Neural cell (in vitro differentiated cells): ENCODE measurements around the gene FCHO1.

Experiments used
- EP300 ChIP-seq: fragments of 450-650 bp; conservative IDR thresholded peaks from 2 replicates; pipeline ENCODE4 v1.6.1; 2014; ENCODE audit warnings: antibody characterized with exemption, mild to moderate bottlenecking, moderate library complexity; ENCODE audit not compliant: poor library complexity, severe bottlenecking
- EZH2 ChIP-seq: fragments of 200-600, 300-800 bp; shearing (Covaris generic), sonication (generic); IDR thresholded peaks from 2 replicates; pipeline ENCODE4 v1.6.1; 2014; ENCODE audit warnings: antibody characterized with exemption, low read length, borderline replicate concordance, mild to moderate bottlenecking; ENCODE audit not compliant: insufficient read depth, poor library complexity, severe bottlenecking
- POLR2AphosphoS5 ChIP-seq: IDR thresholded peaks from 2 replicates; pipeline ENCODE4 v1.6.1; 2012
- RAD21 ChIP-seq: fragments of 450-650 bp; conservative IDR thresholded peaks from 2 replicates; pipeline ENCODE4 v1.6.1; 2014; ENCODE audit warnings: antibody characterized with exemption, mild to moderate bottlenecking, moderate library complexity
- SMC3 ChIP-seq: fragments of 450-650 bp; conservative IDR thresholded peaks from 2 replicates; pipeline ENCODE4 v1.6.1; 2014; ENCODE audit warnings: antibody characterized with exemption, mild to moderate bottlenecking, moderate library complexity; ENCODE audit not compliant: poor library complexity
- TAF1 ChIP-seq: IDR thresholded peaks from 2 replicates; pipeline ENCODE4 v1.6.1; 2012; ENCODE audit warnings: low read depth
- TF ChIP-seq, protein P1 (sequence below): IDR thresholded peaks from 2 replicates; pipeline ENCODE4 v1.6.1; 2012; ENCODE audit warnings: borderline replicate concordance
- TF ChIP-seq, protein P2 (sequence below): fragments of 450-650 bp; IDR thresholded peaks from 2 replicates; pipeline ENCODE4 v1.5.1; 2014; ENCODE audit warnings: antibody characterized with exemption, mild to moderate bottlenecking, moderate library complexity; ENCODE audit not compliant: poor library complexity, severe bottlenecking

DNA sequence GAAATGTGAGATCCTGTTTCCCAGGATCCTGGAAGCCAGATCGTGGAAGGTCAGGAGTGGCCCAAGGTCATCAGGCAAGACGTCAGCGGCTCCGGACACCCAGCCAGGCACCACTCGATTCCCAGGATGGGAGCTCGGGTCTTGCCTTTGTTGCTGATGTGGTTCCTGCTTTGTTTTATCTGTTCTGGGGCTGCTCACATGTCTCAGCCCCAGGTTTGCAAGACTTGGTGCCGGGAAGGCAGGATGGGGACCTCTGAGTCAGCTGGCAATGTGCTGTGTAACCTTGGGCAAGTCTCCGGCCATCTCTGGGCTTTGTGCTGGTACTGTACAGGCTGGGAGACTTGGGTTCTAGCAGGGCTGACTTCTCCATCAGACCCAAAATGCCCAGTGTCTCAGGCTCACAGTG lies 1.4 kb upstream of the FCHO1 start:
- TF ChIP-seq EP300: no peak
- TF ChIP-seq, protein P1, sequence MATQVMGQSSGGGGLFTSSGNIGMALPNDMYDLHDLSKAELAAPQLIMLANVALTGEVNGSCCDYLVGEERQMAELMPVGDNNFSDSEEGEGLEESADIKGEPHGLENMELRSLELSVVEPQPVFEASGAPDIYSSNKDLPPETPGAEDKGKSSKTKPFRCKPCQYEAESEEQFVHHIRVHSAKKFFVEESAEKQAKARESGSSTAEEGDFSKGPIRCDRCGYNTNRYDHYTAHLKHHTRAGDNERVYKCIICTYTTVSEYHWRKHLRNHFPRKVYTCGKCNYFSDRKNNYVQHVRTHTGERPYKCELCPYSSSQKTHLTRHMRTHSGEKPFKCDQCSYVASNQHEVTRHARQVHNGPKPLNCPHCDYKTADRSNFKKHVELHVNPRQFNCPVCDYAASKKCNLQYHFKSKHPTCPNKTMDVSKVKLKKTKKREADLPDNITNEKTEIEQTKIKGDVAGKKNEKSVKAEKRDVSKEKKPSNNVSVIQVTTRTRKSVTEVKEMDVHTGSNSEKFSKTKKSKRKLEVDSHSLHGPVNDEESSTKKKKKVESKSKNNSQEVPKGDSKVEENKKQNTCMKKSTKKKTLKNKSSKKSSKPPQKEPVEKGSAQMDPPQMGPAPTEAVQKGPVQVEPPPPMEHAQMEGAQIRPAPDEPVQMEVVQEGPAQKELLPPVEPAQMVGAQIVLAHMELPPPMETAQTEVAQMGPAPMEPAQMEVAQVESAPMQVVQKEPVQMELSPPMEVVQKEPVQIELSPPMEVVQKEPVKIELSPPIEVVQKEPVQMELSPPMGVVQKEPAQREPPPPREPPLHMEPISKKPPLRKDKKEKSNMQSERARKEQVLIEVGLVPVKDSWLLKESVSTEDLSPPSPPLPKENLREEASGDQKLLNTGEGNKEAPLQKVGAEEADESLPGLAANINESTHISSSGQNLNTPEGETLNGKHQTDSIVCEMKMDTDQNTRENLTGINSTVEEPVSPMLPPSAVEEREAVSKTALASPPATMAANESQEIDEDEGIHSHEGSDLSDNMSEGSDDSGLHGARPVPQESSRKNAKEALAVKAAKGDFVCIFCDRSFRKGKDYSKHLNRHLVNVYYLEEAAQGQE: no peak
- TF ChIP-seq, protein P2, sequence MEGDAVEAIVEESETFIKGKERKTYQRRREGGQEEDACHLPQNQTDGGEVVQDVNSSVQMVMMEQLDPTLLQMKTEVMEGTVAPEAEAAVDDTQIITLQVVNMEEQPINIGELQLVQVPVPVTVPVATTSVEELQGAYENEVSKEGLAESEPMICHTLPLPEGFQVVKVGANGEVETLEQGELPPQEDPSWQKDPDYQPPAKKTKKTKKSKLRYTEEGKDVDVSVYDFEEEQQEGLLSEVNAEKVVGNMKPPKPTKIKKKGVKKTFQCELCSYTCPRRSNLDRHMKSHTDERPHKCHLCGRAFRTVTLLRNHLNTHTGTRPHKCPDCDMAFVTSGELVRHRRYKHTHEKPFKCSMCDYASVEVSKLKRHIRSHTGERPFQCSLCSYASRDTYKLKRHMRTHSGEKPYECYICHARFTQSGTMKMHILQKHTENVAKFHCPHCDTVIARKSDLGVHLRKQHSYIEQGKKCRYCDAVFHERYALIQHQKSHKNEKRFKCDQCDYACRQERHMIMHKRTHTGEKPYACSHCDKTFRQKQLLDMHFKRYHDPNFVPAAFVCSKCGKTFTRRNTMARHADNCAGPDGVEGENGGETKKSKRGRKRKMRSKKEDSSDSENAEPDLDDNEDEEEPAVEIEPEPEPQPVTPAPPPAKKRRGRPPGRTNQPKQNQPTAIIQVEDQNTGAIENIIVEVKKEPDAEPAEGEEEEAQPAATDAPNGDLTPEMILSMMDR: no peak
- no peak for TF ChIP-seq EZH2
- TF ChIP-seq TAF1: no peak
- TF ChIP-seq RAD21: no peak
- TF ChIP-seq SMC3: no peak
- no peak for TF ChIP-seq POLR2AphosphoS5
